ENCODE data around the gene MTRF1L.

The MTRF1L gene

DNA sequence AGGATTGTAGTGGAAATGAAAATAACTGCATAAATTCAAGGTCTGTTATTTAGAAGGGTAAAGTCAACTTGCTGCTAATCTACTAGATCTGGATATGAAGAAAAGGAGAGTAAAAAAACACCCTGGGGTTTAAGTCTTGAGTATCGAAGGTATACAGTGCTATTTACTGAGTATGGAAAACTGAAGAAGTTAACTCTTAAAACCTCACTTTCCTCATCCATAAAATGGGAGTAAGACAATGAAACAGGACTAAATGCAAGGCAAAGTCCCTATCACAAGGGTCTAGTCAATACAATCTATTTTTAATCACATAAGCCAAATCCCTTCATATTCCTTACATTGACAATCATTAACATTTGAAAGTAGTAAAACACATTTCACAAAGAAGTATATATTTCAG, 21.9 kb downstream of the MTRF1L start:
- ATAC-seq = no peak
- TF ChIP-seq, protein P1, sequence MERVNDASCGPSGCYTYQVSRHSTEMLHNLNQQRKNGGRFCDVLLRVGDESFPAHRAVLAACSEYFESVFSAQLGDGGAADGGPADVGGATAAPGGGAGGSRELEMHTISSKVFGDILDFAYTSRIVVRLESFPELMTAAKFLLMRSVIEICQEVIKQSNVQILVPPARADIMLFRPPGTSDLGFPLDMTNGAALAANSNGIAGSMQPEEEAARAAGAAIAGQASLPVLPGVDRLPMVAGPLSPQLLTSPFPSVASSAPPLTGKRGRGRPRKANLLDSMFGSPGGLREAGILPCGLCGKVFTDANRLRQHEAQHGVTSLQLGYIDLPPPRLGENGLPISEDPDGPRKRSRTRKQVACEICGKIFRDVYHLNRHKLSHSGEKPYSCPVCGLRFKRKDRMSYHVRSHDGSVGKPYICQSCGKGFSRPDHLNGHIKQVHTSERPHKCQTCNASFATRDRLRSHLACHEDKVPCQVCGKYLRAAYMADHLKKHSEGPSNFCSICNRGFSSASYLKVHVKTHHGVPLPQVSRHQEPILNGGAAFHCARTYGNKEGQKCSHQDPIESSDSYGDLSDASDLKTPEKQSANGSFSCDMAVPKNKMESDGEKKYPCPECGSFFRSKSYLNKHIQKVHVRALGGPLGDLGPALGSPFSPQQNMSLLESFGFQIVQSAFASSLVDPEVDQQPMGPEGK (CRISPR knock-in tag; IDR thresholded peaks at IDR 0.05; ENCODE audit: borderline replicate concordance) = no peak
- TF ChIP-seq GLIS3 (CRISPR knock-in tag; IDR thresholded peaks at IDR 0.05) (no peak), CSDC2 (CRISPR knock-in tag; IDR thresholded peaks at IDR 0.05) (no peak), ARNTL (CRISPR knock-in tag; IDR thresholded peaks at IDR 0.05; ENCODE audit: borderline replicate concordance, low read depth) (no peak), CSRNP3 (CRISPR knock-in tag; IDR thresholded peaks at IDR 0.05) (no peak), TCF4 (CRISPR knock-in tag; IDR thresholded peaks at IDR 0.05; ENCODE audit: borderline replicate concordance) (no peak), ZFP3 (CRISPR knock-in tag; IDR thresholded peaks at IDR 0.05) (no peak), BACH2 (CRISPR knock-in tag; IDR thresholded peaks at IDR 0.05; ENCODE audit: borderline replicate concordance) (no peak)
- TF ChIP-seq, protein P2, sequence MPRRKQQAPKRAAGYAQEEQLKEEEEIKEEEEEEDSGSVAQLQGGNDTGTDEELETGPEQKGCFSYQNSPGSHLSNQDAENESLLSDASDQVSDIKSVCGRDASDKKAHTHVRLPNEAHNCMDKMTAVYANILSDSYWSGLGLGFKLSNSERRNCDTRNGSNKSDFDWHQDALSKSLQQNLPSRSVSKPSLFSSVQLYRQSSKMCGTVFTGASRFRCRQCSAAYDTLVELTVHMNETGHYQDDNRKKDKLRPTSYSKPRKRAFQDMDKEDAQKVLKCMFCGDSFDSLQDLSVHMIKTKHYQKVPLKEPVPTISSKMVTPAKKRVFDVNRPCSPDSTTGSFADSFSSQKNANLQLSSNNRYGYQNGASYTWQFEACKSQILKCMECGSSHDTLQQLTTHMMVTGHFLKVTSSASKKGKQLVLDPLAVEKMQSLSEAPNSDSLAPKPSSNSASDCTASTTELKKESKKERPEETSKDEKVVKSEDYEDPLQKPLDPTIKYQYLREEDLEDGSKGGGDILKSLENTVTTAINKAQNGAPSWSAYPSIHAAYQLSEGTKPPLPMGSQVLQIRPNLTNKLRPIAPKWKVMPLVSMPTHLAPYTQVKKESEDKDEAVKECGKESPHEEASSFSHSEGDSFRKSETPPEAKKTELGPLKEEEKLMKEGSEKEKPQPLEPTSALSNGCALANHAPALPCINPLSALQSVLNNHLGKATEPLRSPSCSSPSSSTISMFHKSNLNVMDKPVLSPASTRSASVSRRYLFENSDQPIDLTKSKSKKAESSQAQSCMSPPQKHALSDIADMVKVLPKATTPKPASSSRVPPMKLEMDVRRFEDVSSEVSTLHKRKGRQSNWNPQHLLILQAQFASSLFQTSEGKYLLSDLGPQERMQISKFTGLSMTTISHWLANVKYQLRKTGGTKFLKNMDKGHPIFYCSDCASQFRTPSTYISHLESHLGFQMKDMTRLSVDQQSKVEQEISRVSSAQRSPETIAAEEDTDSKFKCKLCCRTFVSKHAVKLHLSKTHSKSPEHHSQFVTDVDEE (CRISPR knock-in tag; IDR thresholded peaks at IDR 0.05) = no peak
- TF ChIP-seq, protein P3, sequence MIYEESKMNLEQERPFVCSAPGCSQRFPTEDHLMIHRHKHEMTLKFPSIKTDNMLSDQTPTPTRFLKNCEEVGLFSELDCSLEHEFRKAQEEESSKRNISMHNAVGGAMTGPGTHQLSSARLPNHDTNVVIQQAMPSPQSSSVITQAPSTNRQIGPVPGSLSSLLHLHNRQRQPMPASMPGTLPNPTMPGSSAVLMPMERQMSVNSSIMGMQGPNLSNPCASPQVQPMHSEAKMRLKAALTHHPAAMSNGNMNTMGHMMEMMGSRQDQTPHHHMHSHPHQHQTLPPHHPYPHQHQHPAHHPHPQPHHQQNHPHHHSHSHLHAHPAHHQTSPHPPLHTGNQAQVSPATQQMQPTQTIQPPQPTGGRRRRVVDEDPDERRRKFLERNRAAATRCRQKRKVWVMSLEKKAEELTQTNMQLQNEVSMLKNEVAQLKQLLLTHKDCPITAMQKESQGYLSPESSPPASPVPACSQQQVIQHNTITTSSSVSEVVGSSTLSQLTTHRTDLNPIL (CRISPR knock-in tag; IDR thresholded peaks at IDR 0.05; ENCODE audit: low read depth) = no peak

DNA sequence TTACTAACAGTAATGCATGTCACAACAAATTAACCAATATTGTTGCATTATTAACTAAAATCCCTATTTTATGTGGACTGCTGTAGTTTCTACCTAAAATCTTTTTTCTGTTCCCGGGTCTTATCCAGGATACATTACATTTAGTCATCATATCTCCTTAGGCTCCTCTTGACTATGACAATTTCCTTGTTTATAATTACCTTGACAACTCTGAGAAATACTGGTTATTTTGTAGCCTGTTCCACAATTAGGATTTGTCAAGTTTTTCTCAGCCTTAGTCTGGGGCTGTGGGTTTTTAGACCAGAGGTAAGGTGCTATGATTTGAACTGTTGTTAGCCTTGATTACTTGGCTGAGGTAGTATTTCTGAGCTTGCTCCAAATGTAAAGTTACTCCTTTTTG, 23.4 kb downstream of the MTRF1L start:
- ATAC-seq = no peak
- no peak for TF ChIP-seq ZNF8 (CRISPR knock-in tag; IDR thresholded peaks at IDR 0.05)
- no peak for TF ChIP-seq GLIS3 (CRISPR knock-in tag; IDR thresholded peaks at IDR 0.05)
- TF ChIP-seq, protein P2 (CRISPR knock-in tag; IDR thresholded peaks at IDR 0.05) = no peak
- no peak for TF ChIP-seq ZFP3 (CRISPR knock-in tag; IDR thresholded peaks at IDR 0.05)
- no peak for TF ChIP-seq ZFP30 (CRISPR knock-in tag; IDR thresholded peaks at IDR 0.05)
- TF ChIP-seq PPARA (CRISPR knock-in tag; IDR thresholded peaks at IDR 0.05; ENCODE audit: borderline replicate concordance) = no peak
- TF ChIP-seq ZC3H10 (CRISPR knock-in tag; IDR thresholded peaks at IDR 0.05) = no peak
- TF ChIP-seq SNAI2 (CRISPR knock-in tag; IDR thresholded peaks at IDR 0.05) = no peak
- TF ChIP-seq, protein P3 (CRISPR knock-in tag; IDR thresholded peaks at IDR 0.05; ENCODE audit: low read depth) = no peak
- no peak for TF ChIP-seq ZNF565 (CRISPR knock-in tag; conservative IDR thresholded peaks at IDR 0.05; ENCODE audit: low read depth)
- TF ChIP-seq, protein P1 (CRISPR knock-in tag; IDR thresholded peaks at IDR 0.05; ENCODE audit: borderline replicate concordance) = no peak
- no peak for TF ChIP-seq ZNF70 (CRISPR knock-in tag; IDR thresholded peaks at IDR 0.05)
- TF ChIP-seq, protein P4, sequence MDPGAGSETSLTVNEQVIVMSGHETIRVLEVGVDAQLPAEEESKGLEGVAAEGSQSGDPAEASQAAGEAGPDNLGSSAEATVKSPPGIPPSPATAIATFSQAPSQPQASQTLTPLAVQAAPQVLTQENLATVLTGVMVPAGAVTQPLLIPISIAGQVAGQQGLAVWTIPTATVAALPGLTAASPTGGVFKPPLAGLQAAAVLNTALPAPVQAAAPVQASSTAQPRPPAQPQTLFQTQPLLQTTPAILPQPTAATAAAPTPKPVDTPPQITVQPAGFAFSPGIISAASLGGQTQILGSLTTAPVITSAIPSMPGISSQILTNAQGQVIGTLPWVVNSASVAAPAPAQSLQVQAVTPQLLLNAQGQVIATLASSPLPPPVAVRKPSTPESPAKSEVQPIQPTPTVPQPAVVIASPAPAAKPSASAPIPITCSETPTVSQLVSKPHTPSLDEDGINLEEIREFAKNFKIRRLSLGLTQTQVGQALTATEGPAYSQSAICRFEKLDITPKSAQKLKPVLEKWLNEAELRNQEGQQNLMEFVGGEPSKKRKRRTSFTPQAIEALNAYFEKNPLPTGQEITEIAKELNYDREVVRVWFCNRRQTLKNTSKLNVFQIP (CRISPR knock-in tag; IDR thresholded peaks at IDR 0.05; ENCODE audit: borderline replicate concordance, low read depth) = no peak
